Kidney (tissue), 14 donors: Measurements from ENCODE around the gene NINJ2. TPM values are rescaled to one million over a fixed set of nuclear protein-coding genes. Genes with fewer than 3 reads are reported as not detected.

ENCODE experiments used
- DNase-seq, 5 donors: peaks; one replicate each; pipeline ENCODE4 v3.0.0-alpha.2; 2013 to 2020
- FAIRE-seq: peaks from 2 replicates; lab custom pipeline; 2012; peaks lifted over from hg19 to GRCh38; lab: Jason Lieb, UNC
- H3K27ac ChIP-seq, 2 donors: one replicate each; pipeline ENCODE4 v1.7.0; 2013; ENCODE audit warnings: low read depth in 2 of 2, low read length in 2 of 2, inconsistent platforms in 1 of 2
- H3K27me3 ChIP-seq: one replicate; pipeline ENCODE4 v1.7.1; 2013; ENCODE audit warnings: low read length, inconsistent platforms; ENCODE audit not compliant: control insufficient read depth, insufficient read depth
- H3K36me3 ChIP-seq, 3 donors: one replicate each; pipeline versions ENCODE4 v1.7.0 to v1.7.1; 2013; ENCODE audit warnings: low read length in 3 of 3, control low read depth in 1 of 3, inconsistent platforms in 1 of 3; ENCODE audit not compliant: insufficient read depth in 3 of 3, control insufficient read depth in 2 of 3
- H3K4me1 ChIP-seq, 3 donors: one replicate each; pipeline versions ENCODE4 v1.7.0 to v1.7.1; 2013; ENCODE audit warnings: low read length in 3 of 3, inconsistent platforms in 1 of 3, low read depth in 1 of 3; ENCODE audit not compliant: control insufficient read depth in 2 of 3, insufficient read depth in 2 of 3
- H3K4me3 ChIP-seq, 3 donors: one replicate each; pipeline versions ENCODE4 v1.7.0 to v1.8.1; 2013; ENCODE audit warnings: low read length in 3 of 3, control low read depth in 1 of 3, inconsistent platforms in 1 of 3
- H3K9ac ChIP-seq, 3 donors: one replicate each; pipeline versions ENCODE4 v1.7.0 to v1.7.1; 2013; ENCODE audit warnings: low read length in 3 of 3, control low read depth in 1 of 3, inconsistent platforms in 1 of 3
- H3K9me3 ChIP-seq, 3 donors: one replicate each; pipeline versions ENCODE4 v1.7.0 to v1.7.1; 2013; ENCODE audit warnings: low read length in 3 of 3, control low read depth in 1 of 3, inconsistent platforms in 1 of 3; ENCODE audit not compliant: control insufficient read depth in 2 of 3, insufficient read depth in 1 of 3
- CTCF ChIP-seq: IDR thresholded peaks from 3 replicates; pipeline ENCODE4 v1.5.1; 2012; ENCODE audit warnings: mild to moderate bottlenecking, moderate library complexity, borderline replicate concordance; ENCODE audit not compliant: insufficient read depth; ENCODE audit errors: extremely low read depth
- intact Hi-C: fragments of 100-400 bp; cut with DNase I; formaldehyde crosslinking; loops from one replicate; pipeline ENCODE4 v1.11.1; 2022
- polyA plus RNA-seq: library from polyadenylated mRNA; stranded (reverse); fragments of 350-450 nt; fragmentation: Illumina TruSeq; extraction: RNeasy Lipid Tissue Mini Kit (QIAGEN cat#74804); gene quantifications from one replicate; pipeline ENCODE4 v1.2.3, GENCODE V29; 2014; ENCODE audit warnings: low read depth, low replicate concordance; ENCODE audit not compliant: insufficient read depth
- total RNA-seq: library from RNA; stranded (reverse); fragmentation: NEBNext Ultra II Directional; extraction: Animal tissue kit (Norgen Biotek cat#: 25700); gene quantifications from one replicate; pipeline ENCODE4 v1.2.1, GENCODE V29; 2021
- donor health status: control.
- donor health status: control.
- donor health status: control.
- donor health status: control.
- donor health status: control.
- donor health status: DM: yes; HTN: yes; CAD: no.
- donor health status: Normal renal cell carcinoma (clear cell type).

The NINJ2 gene
- total and polyA plus RNA-seq, 2 donors from 2014 or later, result 0.69 to 2.8 TPM

GRCh38 chr12:646442-647384 lies 16.5 kb downstream of the NINJ2 start:
- peaks cover 4 to 16% (median 5%) of the 10 kb centered on the region in 3 donors for H3K4me1 ChIP-seq
- DNase-seq (no peak), FAIRE-seq (no peak)
- no peak overlapping the region for H3K4me3 ChIP-seq
- no peaks in the 10 kb centered on the region for H3K27me3 ChIP-seq
- H3K27ac ChIP-seq, result peak overlapping the region; percentile 61 to 79
- H3K9ac ChIP-seq, result peak overlapping the region in 1 of 3 donors; percentile 30
- intact Hi-C loops, result no loop called here
- H3K36me3 ChIP-seq, result no peaks in the 10 kb centered on the region
- no peak for TF ChIP-seq CTCF
- H3K9me3 ChIP-seq, result no peaks in the 10 kb centered on the region

GRCh38 chr12:645563-646071 lies 17.6 kb downstream of the NINJ2 start:
- intact Hi-C loops, result no loop called here
- Histone ChIP-seq H3K4me1 (peaks cover 4 to 16% (median 5%) of the 10 kb centered on the region in 3 donors), H3K27me3 (no peaks in the 10 kb centered on the region), H3K36me3 (no peaks in the 10 kb centered on the region), H3K4me3 (no peak overlapping the region), H3K9ac (no peak overlapping the region), H3K27ac (peak overlapping the region; percentile 61 to 79), H3K9me3 (no peaks in the 10 kb centered on the region)
- DNase-seq, result peak in 1 of 5 donors; percentile 53
- TF ChIP-seq CTCF, result no peak
- FAIRE-seq, result no peak

GRCh38 chr12:644818-645552 lies 18.3 kb downstream of the NINJ2 start:
- FAIRE-seq (no peak), DNase-seq (no peak)
- H3K36me3 ChIP-seq, result no peaks in the 10 kb centered on the region
- H3K4me1 ChIP-seq, result peaks cover 4 to 16% (median 5%) of the 10 kb centered on the region in 3 donors
- no peak overlapping the region for H3K4me3 ChIP-seq
- intact Hi-C loops, result no loop called here
- no peak overlapping the region for H3K9ac ChIP-seq
- peak overlapping the region in 1 of 2 donors; percentile 60 for H3K27ac ChIP-seq
- H3K27me3 ChIP-seq, result no peaks in the 10 kb centered on the region
- TF ChIP-seq CTCF, result no peak
- no peaks in the 10 kb centered on the region for H3K9me3 ChIP-seq
